ENCODE data around the gene CFAP70. TPM values are rescaled to one million over a fixed set of nuclear protein-coding genes. Genes with fewer than 3 reads are reported as not detected.

CFAP70 gene
- total RNA-seq, 1 experiment from 2014 or later = 0.31 TPM

DNA sequence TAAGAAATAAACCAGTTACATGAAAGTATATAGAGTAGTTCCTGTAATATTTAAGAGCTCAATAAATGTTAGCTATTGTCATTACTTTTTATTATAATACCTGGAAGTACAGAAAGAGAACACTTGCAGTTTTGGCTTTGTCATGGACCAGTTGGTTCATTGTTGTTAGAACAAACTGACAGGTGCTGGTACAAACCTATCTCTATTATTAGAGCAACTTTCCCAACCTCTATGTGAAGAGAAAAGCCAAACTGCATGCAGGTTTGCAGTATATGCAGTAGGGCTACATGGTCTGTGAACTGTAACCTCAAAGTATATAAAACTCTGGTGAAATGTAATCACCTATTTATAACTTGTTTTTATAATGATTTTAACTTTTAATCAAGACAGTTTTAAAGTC is 132.0 kb downstream of the CFAP70 start:
- TF ChIP-seq, protein P1, sequence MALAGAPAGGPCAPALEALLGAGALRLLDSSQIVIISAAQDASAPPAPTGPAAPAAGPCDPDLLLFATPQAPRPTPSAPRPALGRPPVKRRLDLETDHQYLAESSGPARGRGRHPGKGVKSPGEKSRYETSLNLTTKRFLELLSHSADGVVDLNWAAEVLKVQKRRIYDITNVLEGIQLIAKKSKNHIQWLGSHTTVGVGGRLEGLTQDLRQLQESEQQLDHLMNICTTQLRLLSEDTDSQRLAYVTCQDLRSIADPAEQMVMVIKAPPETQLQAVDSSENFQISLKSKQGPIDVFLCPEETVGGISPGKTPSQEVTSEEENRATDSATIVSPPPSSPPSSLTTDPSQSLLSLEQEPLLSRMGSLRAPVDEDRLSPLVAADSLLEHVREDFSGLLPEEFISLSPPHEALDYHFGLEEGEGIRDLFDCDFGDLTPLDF (CRISPR knock-in tag; IDR thresholded peaks at IDR 0.05) = no peak
- TF ChIP-seq ZNF416 (CRISPR knock-in tag; IDR thresholded peaks at IDR 0.05) = no peak
- no peak for TF ChIP-seq GABPB1 (CRISPR knock-in tag; IDR thresholded peaks at IDR 0.05)
- TF ChIP-seq, protein P2, sequence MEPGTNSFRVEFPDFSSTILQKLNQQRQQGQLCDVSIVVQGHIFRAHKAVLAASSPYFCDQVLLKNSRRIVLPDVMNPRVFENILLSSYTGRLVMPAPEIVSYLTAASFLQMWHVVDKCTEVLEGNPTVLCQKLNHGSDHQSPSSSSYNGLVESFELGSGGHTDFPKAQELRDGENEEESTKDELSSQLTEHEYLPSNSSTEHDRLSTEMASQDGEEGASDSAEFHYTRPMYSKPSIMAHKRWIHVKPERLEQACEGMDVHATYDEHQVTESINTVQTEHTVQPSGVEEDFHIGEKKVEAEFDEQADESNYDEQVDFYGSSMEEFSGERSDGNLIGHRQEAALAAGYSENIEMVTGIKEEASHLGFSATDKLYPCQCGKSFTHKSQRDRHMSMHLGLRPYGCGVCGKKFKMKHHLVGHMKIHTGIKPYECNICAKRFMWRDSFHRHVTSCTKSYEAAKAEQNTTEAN (CRISPR knock-in tag; IDR thresholded peaks at IDR 0.05) = no peak
- ChIA-PET POLR2A (no interaction called here), CTCF (no interaction called here)
- H3K9me3 Mint-ChIP-seq = no peaks in the 10 kb centered on the region
- H3K27me3 Mint-ChIP-seq (ENCODE audit: low read depth) = no peaks in the 10 kb centered on the region
- H3K4me1 Mint-ChIP-seq = no peaks in the 10 kb centered on the region
- peaks cover 3% of the 10 kb centered on the region; the same call in 1 of the 2 replicates for H3K36me3 Mint-ChIP-seq
- no peak for DNase-seq (ENCODE audit: low spot score)
- no peak for ATAC-seq
- no peak overlapping the region for H3K4me3 Mint-ChIP-seq
- H3K27ac Mint-ChIP-seq = no peak overlapping the region

DNA sequence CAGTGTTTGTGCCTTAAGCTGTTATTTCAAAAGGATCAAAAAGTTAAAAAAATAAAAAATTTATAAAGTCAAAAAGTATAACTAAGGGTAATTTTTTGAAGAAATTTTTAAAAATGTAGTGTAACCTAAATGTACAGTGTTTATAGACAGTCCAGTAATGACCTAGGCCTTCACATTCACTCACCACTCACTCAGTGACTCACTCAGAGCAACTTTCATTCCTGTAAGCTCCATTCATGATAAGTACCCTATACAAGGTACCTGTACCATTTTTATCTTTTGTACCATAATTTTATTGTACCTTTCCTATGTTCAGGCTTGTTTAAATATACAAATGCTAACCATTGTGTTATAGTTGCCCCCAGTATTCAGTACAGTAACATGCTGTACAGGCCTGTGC is 133.1 kb downstream of the CFAP70 start:
- H3K9me3 Mint-ChIP-seq = no peaks in the 10 kb centered on the region
- DNase-seq (ENCODE audit: low spot score) (no peak), ATAC-seq (no peak)
- no peak overlapping the region for H3K4me3 Mint-ChIP-seq
- peaks cover 3% of the 10 kb centered on the region; the same call in 1 of the 2 replicates for H3K36me3 Mint-ChIP-seq
- no peak for TF ChIP-seq NR2C2 (CRISPR knock-in tag; IDR thresholded peaks at IDR 0.05)
- TF ChIP-seq EMX1 (CRISPR knock-in tag; IDR thresholded peaks at IDR 0.05) = no peak
- TF ChIP-seq MYBL2 (CRISPR knock-in tag; IDR thresholded peaks at IDR 0.05) = no peak
- TF ChIP-seq TEAD4 (CRISPR knock-in tag; IDR thresholded peaks at IDR 0.05) = no peak
- TF ChIP-seq NR3C1 (CRISPR knock-in tag; conservative IDR thresholded peaks at IDR 0.05; ENCODE audit: low read depth) = no peak
- no peak for TF ChIP-seq ZNF263 (CRISPR knock-in tag; IDR thresholded peaks at IDR 0.05; ENCODE audit: low read depth)
- no peak for TF ChIP-seq CBFB (CRISPR knock-in tag; IDR thresholded peaks at IDR 0.05; ENCODE audit: low read depth)
- no peak for TF ChIP-seq ZNF138 (CRISPR knock-in tag; conservative IDR thresholded peaks at IDR 0.05)
- TF ChIP-seq MXD4 (CRISPR knock-in tag; IDR thresholded peaks at IDR 0.05; ENCODE audit: borderline replicate concordance) = no peak
- no peak for TF ChIP-seq CREM (CRISPR knock-in tag; IDR thresholded peaks at IDR 0.05)
- TF ChIP-seq SMAD3 (CRISPR knock-in tag; IDR thresholded peaks at IDR 0.05; ENCODE audit: borderline replicate concordance) = no peak
- TF ChIP-seq, protein P3, sequence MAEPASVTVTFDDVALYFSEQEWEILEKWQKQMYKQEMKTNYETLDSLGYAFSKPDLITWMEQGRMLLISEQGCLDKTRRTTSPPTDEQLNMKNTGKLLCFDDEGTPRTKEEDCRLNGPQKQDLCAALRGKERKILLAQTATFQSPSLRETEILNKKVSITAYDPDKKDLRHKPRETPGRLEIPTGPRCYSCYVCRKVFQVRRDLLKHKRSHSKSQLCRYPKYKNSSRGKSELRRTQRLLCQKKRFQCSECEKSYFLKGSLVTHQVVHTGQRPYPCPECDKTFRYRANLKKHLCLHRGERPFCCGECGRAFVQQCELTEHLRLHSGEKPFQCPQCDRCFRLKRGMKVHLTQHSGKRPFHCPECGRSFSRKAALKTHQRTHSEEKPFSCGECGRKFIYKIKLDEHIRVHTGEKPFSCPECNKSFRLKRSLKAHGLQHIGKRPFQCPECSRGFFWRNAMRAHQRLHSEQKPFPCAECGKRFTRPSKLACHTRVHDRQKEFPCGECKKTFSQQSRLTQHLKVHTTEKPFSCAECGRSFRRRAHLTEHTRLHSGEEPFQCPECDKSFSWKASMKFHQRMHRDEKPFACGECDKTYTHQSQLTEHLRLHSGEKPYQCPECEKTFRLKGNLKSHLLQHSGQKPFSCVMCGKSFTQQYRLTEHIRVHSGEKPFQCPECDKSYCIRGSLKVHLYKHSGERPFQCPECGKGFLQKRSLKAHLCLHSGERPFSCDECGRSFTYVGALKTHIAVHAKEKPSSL (CRISPR knock-in tag; conservative IDR thresholded peaks at IDR 0.05) = no peak
- no peak for TF ChIP-seq ZNF232 (CRISPR knock-in tag; IDR thresholded peaks at IDR 0.05)
- ChIA-PET POLR2A (no interaction called here), CTCF (no interaction called here)
- H3K27me3 Mint-ChIP-seq (ENCODE audit: low read depth) = no peaks in the 10 kb centered on the region
- H3K27ac Mint-ChIP-seq = no peak overlapping the region
- no peaks in the 10 kb centered on the region for H3K4me1 Mint-ChIP-seq

DNA sequence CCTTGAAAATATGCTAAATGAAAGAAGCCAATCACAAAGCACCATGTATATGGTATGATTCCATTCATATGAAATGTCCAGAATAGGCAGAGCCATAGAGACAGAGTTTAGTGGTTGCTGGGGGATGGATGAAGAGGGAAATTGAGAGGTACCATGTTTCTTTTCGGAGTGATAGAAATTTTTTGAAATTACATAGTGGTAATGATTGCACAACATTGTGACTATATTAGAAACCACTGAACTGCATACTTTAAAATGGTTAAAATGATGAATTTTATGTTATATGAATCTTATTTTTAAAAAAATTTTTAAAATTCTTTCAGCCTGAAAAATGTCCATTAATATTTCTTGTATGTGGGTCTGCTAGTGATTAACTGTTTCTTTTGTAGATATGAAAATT is 137.7 kb downstream of the CFAP70 start:
- ATAC-seq (no peak), DNase-seq (ENCODE audit: low spot score) (no peak)
- H3K27ac Mint-ChIP-seq = no peak overlapping the region
- CTCF ChIA-PET = no interaction called here
- 0 out of 2 replicates have a peak, but pooled peaks cover 3% of the 10 kb centered on the region for H3K36me3 Mint-ChIP-seq
- POLR2A ChIA-PET = no interaction called here
- H3K4me1 Mint-ChIP-seq = no peaks in the 10 kb centered on the region
- no peak overlapping the region for H3K4me3 Mint-ChIP-seq
- H3K27me3 Mint-ChIP-seq (ENCODE audit: low read depth) = no peaks in the 10 kb centered on the region
- no peaks in the 10 kb centered on the region for H3K9me3 Mint-ChIP-seq
- TF ChIP-seq, protein P4, sequence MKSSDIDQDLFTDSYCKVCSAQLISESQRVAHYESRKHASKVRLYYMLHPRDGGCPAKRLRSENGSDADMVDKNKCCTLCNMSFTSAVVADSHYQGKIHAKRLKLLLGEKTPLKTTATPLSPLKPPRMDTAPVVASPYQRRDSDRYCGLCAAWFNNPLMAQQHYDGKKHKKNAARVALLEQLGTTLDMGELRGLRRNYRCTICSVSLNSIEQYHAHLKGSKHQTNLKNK (CRISPR knock-in tag; IDR thresholded peaks at IDR 0.05) = no peak
- TF ChIP-seq, protein P5, sequence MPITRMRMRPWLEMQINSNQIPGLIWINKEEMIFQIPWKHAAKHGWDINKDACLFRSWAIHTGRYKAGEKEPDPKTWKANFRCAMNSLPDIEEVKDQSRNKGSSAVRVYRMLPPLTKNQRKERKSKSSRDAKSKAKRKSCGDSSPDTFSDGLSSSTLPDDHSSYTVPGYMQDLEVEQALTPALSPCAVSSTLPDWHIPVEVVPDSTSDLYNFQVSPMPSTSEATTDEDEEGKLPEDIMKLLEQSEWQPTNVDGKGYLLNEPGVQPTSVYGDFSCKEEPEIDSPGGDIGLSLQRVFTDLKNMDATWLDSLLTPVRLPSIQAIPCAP (CRISPR knock-in tag; IDR thresholded peaks at IDR 0.05) = no peak
- TF ChIP-seq ZNF232 (CRISPR knock-in tag; IDR thresholded peaks at IDR 0.05) = no peak
- TF ChIP-seq, protein P6, sequence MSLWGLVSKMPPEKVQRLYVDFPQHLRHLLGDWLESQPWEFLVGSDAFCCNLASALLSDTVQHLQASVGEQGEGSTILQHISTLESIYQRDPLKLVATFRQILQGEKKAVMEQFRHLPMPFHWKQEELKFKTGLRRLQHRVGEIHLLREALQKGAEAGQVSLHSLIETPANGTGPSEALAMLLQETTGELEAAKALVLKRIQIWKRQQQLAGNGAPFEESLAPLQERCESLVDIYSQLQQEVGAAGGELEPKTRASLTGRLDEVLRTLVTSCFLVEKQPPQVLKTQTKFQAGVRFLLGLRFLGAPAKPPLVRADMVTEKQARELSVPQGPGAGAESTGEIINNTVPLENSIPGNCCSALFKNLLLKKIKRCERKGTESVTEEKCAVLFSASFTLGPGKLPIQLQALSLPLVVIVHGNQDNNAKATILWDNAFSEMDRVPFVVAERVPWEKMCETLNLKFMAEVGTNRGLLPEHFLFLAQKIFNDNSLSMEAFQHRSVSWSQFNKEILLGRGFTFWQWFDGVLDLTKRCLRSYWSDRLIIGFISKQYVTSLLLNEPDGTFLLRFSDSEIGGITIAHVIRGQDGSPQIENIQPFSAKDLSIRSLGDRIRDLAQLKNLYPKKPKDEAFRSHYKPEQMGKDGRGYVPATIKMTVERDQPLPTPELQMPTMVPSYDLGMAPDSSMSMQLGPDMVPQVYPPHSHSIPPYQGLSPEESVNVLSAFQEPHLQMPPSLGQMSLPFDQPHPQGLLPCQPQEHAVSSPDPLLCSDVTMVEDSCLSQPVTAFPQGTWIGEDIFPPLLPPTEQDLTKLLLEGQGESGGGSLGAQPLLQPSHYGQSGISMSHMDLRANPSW (CRISPR knock-in tag; conservative IDR thresholded peaks at IDR 0.05; ENCODE audit: low read depth) = no peak
- TF ChIP-seq, protein P7, sequence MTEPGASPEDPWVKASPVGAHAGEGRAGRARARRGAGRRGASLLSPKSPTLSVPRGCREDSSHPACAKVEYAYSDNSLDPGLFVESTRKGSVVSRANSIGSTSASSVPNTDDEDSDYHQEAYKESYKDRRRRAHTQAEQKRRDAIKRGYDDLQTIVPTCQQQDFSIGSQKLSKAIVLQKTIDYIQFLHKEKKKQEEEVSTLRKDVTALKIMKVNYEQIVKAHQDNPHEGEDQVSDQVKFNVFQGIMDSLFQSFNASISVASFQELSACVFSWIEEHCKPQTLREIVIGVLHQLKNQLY (CRISPR knock-in tag; IDR thresholded peaks at IDR 0.05) = no peak
- TF ChIP-seq FOXP1 (CRISPR knock-in tag; IDR thresholded peaks at IDR 0.05; ENCODE audit: borderline replicate concordance) = no peak
- TF ChIP-seq, protein P8, sequence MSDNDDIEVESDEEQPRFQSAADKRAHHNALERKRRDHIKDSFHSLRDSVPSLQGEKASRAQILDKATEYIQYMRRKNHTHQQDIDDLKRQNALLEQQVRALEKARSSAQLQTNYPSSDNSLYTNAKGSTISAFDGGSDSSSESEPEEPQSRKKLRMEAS (CRISPR knock-in tag; IDR thresholded peaks at IDR 0.05) = no peak
- TF ChIP-seq CREB1 (CRISPR knock-in tag; IDR thresholded peaks at IDR 0.05) = no peak
- no peak for TF ChIP-seq ZNF416 (CRISPR knock-in tag; IDR thresholded peaks at IDR 0.05)

All from WTC11 (cell line).